Stimulated activated CD8-positive, alpha-beta memory T cell treated with anti-CD3 and anti-CD28 coated beads, Interleukin-7, amount 100 ng/mL, for 4 hours (primary cell): Measurements from ENCODE around the gene NEGR1.

Experiments
- DNase-seq, 2 donors: peaks; one replicate each; pipeline ENCODE4 v3.0.0-alpha.2; 2020; ENCODE audit warnings: low read depth in 2 of 2

The NEGR1 gene

GRCh38 chr1:72230746-72231145 lies 51.6 kb downstream of the NEGR1 start:
- no peak for DNase-seq

GRCh38 chr1:72229893-72230292 lies 52.4 kb downstream of the NEGR1 start:
- DNase-seq, result no peak

GRCh38 chr1:72227667-72228066 lies 54.7 kb downstream of the NEGR1 start:
- DNase-seq, result no peak

GRCh38 chr1:72224506-72224905 lies 57.8 kb downstream of the NEGR1 start:
- DNase-seq, result no peak

- DNase-seq, result no peak
Observed at GRCh38 chr1:72221811-72222210, 60.5 kb downstream of the NEGR1 start.

GRCh38 chr1:72218141-72218739 lies 64.1 kb downstream of the NEGR1 start:
- DNase-seq, result no peak

- no peak for DNase-seq
Observed at GRCh38 chr1:72207059-72207458, 75.3 kb downstream of the NEGR1 start.

- no peak for DNase-seq
Observed at GRCh38 chr1:72202761-72203160, 79.6 kb downstream of the NEGR1 start.

GRCh38 chr1:72197786-72198185 lies 84.6 kb downstream of the NEGR1 start:
- no peak for DNase-seq

- DNase-seq, result no peak
Observed at GRCh38 chr1:72186733-72187307, 95.5 kb downstream of the NEGR1 start.

GRCh38 chr1:72184099-72184701 lies 98.1 kb downstream of the NEGR1 start:
- DNase-seq, result no peak

- DNase-seq, result no peak
Observed at GRCh38 chr1:72182859-72183258, 99.5 kb downstream of the NEGR1 start.

- no peak for DNase-seq
Observed at GRCh38 chr1:72178266-72178665, 104.1 kb downstream of the NEGR1 start.

GRCh38 chr1:72177711-72178110 lies 104.6 kb downstream of the NEGR1 start:
- DNase-seq, result no peak

- no peak for DNase-seq
Observed at GRCh38 chr1:72170246-72170645, 112.1 kb downstream of the NEGR1 start.

- no peak for DNase-seq
Observed at GRCh38 chr1:72166426-72166825, 115.9 kb downstream of the NEGR1 start.

- DNase-seq, result no peak
Observed at GRCh38 chr1:72150508-72150907, 131.8 kb downstream of the NEGR1 start.

- no peak for DNase-seq
Observed at GRCh38 chr1:72141875-72142274, 140.5 kb downstream of the NEGR1 start.

GRCh38 chr1:72140222-72140621 lies 142.1 kb downstream of the NEGR1 start:
- DNase-seq, result no peak

GRCh38 chr1:72137656-72138055 lies 144.7 kb downstream of the NEGR1 start:
- DNase-seq, result no peak

GRCh38 chr1:72129869-72130268 lies 152.5 kb downstream of the NEGR1 start:
- no peak for DNase-seq

- no peak for DNase-seq
Observed at GRCh38 chr1:72122099-72122880, 160.0 kb downstream of the NEGR1 start.

GRCh38 chr1:72119491-72119890 lies 162.8 kb downstream of the NEGR1 start:
- DNase-seq, result no peak
